HCT116 (cell line): Measurements from ENCODE around the gene CFAP410. TPM values are rescaled to one million over a fixed set of nuclear protein-coding genes. Genes with fewer than 3 reads are reported as not detected.

Source experiments
- ATAC-seq: fragments of 200-7000 bp; cut with Tn5 transposase; 2 replicates; pipeline ENCODE4 v1.9.1; 2020; ENCODE audit warnings: mild to moderate bottlenecking, moderate library complexity
- BruUV-seq: library from RNA; stranded (reverse); fragments of 400-500 nt; replicated peaks from 2 replicates; lab custom pipeline; 2021; lab: Mats Ljungman, UMichigan
- CTCF ChIA-PET: fragments of 300-600 bp; sonication (Branson Sonifier 250); formaldehyde crosslinking; loops from one replicate; lab custom pipeline; 2021; ENCODE audit warnings: antibody characterized with exemption; lab: Charles Lee
- POLR2A ChIA-PET: fragments of 300-600, 350-600 bp; sonication (Branson Sonifier 250); formaldehyde crosslinking; loops from one replicate; lab custom pipeline; 2021; ENCODE audit warnings: antibody characterized with exemption; lab: Charles Lee
- RAD21 ChIA-PET, 2 experiments: fragments of 300-600 bp; sonication (Branson Sonifier 250); formaldehyde crosslinking; loops; one replicate each; lab custom pipeline; 2023; ENCODE audit warnings: low total read pairs in 2 of 2; ENCODE audit not compliant: uncharacterized antibody in 2 of 2, unreplicated experiment in 2 of 2, low non-redundant PET in 1 of 2; lab: Charles Lee
- DNase-seq: peaks from one replicate; pipeline ENCODE4 v3.0.0-alpha.2; 2010; ENCODE audit warnings: low read depth, low spot score
- H2AFZ ChIP-seq: fragments of 200-600 bp; shearing (Covaris generic), sonication (generic); 2 replicates; pipeline ENCODE4 v1.6.1; 2017; ENCODE audit warnings: low read depth, mixed run types, mixed read lengths, antibody characterized with exemption, low read length; ENCODE audit not compliant: poor library complexity, severe bottlenecking
- H3K27ac ChIP-seq: 2 replicates; pipeline ENCODE4 v1.5.1; 2012; ENCODE audit warnings: low read depth, low read length
- H3K27me3 ChIP-seq: fragments of 200-600 bp; sonication (generic); 2 replicates; pipeline ENCODE4 v1.6.1; 2016; ENCODE audit warnings: mixed run types, low read length, mixed read lengths; ENCODE audit not compliant: insufficient read depth
- H3K36me3 ChIP-seq, 2 experiments: fragments of 200-500 bp in 1 of 2; fragments of 200-600 bp in 1 of 2; sonication (Bioruptor generic) in 1 of 2; sonication (generic) in 1 of 2; 2 replicates each; pipeline versions ENCODE4 v1.5.1 to v1.6.1; 2014 to 2016; ENCODE audit warnings: low read length in 2 of 2, inconsistent platforms in 1 of 2, mixed read lengths in 1 of 2, mixed run types in 1 of 2; ENCODE audit not compliant: insufficient read depth in 2 of 2, control insufficient read depth in 1 of 2
- H3K4me1 ChIP-seq, 2 experiments: fragments of 200-600 bp in 1 of 2; sonication (generic) in 1 of 2; 2 replicates each; pipeline versions ENCODE4 v1.5.1 to v1.6.1; 2012 to 2017; ENCODE audit warnings: low read length in 2 of 2, inconsistent platforms in 1 of 2, mild to moderate bottlenecking in 1 of 2, mixed read lengths in 1 of 2, mixed run types in 1 of 2, moderate library complexity in 1 of 2; ENCODE audit not compliant: insufficient read depth in 2 of 2, control insufficient read depth in 1 of 2
- H3K4me2 ChIP-seq: fragments of 200-600 bp; sonication (generic); 2 replicates; pipeline ENCODE4 v1.6.1; 2017; ENCODE audit warnings: mixed run types, low read length, mixed read lengths
- H3K4me3 ChIP-seq, 2 experiments: fragments of 200-600 bp in 1 of 2; sonication (generic) in 1 of 2; replicated peaks in 1 of 2; 2 replicates each; pipeline ENCODE4 v1.5.1; 2011 to 2016; ENCODE audit warnings: low read length in 2 of 2, control low read depth in 1 of 2, low read depth in 1 of 2, mild to moderate bottlenecking in 1 of 2, mixed read lengths in 1 of 2, mixed run types in 1 of 2
- H3K79me2 ChIP-seq: fragments of 200-600 bp; sonication (generic); 2 replicates; pipeline ENCODE4 v1.6.1; 2017; ENCODE audit warnings: mild to moderate bottlenecking, mixed run types, low read length, moderate library complexity, mixed read lengths; ENCODE audit not compliant: insufficient read depth
- H3K9ac ChIP-seq: fragments of 200-600 bp; sonication (generic); 2 replicates; pipeline ENCODE4 v1.6.1; 2016; ENCODE audit warnings: low read length, mixed read lengths
- H3K9me2 ChIP-seq: fragments of 200-600 bp; sonication (generic), shearing (Covaris generic); 2 replicates; pipeline ENCODE4 v1.6.1; 2017; ENCODE audit warnings: mixed run types, mild to moderate bottlenecking, moderate library complexity; ENCODE audit not compliant: insufficient read depth
- H3K9me3 ChIP-seq, 2 experiments: fragments of 200-500 bp in 1 of 2; fragments of 200-600 bp in 1 of 2; sonication (Bioruptor generic) in 1 of 2; sonication (generic) in 1 of 2; 2 replicates each; pipeline ENCODE4 v1.6.1; 2014 to 2017; ENCODE audit warnings: low read length in 2 of 2, mixed read lengths in 2 of 2, inconsistent platforms in 1 of 2, low read depth in 1 of 2, mild to moderate bottlenecking in 1 of 2, mixed run types in 1 of 2, moderate library complexity in 1 of 2; ENCODE audit not compliant: control insufficient read depth in 1 of 2, insufficient read depth in 1 of 2
- H4K20me1 ChIP-seq: fragments of 200-600 bp; sonication (generic), shearing (Covaris generic); 2 replicates; pipeline ENCODE4 v1.6.1; 2017; ENCODE audit warnings: mixed run types, mild to moderate bottlenecking, moderate library complexity; ENCODE audit not compliant: insufficient read depth
- CBX3 ChIP-seq: IDR thresholded peaks from 2 replicates; pipeline ENCODE4 v1.6.1; 2012; ENCODE audit warnings: low read depth
- CEBPB ChIP-seq: IDR thresholded peaks from 2 replicates; pipeline ENCODE4 v1.6.1; 2012; ENCODE audit warnings: low read depth
- EGR1 ChIP-seq: IDR thresholded peaks from 2 replicates; pipeline ENCODE4 v1.6.1; 2012; ENCODE audit warnings: low read depth
- SIN3A ChIP-seq: IDR thresholded peaks from 2 replicates; pipeline ENCODE4 v1.6.1; 2012; ENCODE audit warnings: low read depth
- SP1 ChIP-seq: IDR thresholded peaks from 2 replicates; pipeline ENCODE4 v1.6.1; 2012; ENCODE audit warnings: low read depth
- intact Hi-C: fragments of 100-400 bp; cut with micrococcal nuclease; formaldehyde crosslinking; loops from 2 replicates; pipeline ENCODE4 v1.10.0; 2022
- total RNA-seq: library from RNA; stranded (reverse); gene quantifications from one replicate; pipeline ENCODE4 v1.2.1, GENCODE V29; 2021; ENCODE audit not compliant: unreplicated experiment
- TF ChIP-seq, protein P1 (sequence below): IDR thresholded peaks from 2 replicates; pipeline ENCODE4 v1.6.1; 2011; ENCODE audit warnings: mild to moderate bottlenecking, low read length, moderate library complexity; ENCODE audit not compliant: insufficient replicate concordance; ENCODE audit errors: extremely low read depth
- TF ChIP-seq, protein P2 (sequence below): IDR thresholded peaks from 2 replicates; pipeline ENCODE4 v1.6.1; 2012
- TF ChIP-seq, protein P3 (sequence below), 3 experiments: fragments of 200-600 bp in 1 of 3; sonication (generic) in 1 of 3; IDR thresholded peaks in 2 of 3; conservative IDR thresholded peaks in 1 of 3; 2 replicates each; pipeline ENCODE4 v1.5.1; 2012 to 2017; ENCODE audit warnings: low read depth in 2 of 3, low read length in 2 of 3, antibody characterized with exemption in 1 of 3, borderline replicate concordance in 1 of 3, control low read depth in 1 of 3, mild to moderate bottlenecking in 1 of 3, mixed read lengths in 1 of 3, mixed run types in 1 of 3, moderate library complexity in 1 of 3; ENCODE audit not compliant: insufficient read depth in 1 of 3
- TF ChIP-seq, protein P4 (sequence below): IDR thresholded peaks from 2 replicates; pipeline ENCODE4 v1.6.1; 2012; ENCODE audit warnings: low read depth

CFAP410 gene
- total RNA-seq, 1 experiment from 2014 or later: 15.3 TPM

DNA sequence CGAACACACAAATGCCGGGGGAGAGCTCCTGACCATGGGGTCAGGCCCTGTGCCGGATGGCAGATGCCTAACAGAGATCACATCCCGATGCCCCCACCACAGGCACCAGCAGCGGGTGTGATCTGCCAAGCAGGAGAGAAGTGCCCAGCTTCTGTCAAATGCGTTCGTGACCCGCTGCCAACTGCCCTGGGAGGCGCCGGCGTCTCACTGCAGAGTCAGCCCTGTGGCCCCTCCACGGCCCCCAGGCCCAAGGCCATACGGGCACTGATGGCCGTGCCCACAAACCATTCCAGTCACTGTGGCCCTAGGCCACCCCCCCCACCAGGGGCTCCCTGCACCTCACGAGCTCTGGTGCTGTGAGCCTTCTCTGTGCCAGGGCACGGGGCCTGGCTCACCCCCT, 8.0 kb downstream of the CFAP410 start:
- ChIA-PET RAD21 (no interaction called here), POLR2A (no interaction called here), CTCF (no interaction called here)
- H3K4me1 ChIP-seq: no peaks in the 10 kb centered on the region
- no peak overlapping the region for H3K9ac ChIP-seq
- H3K36me3 ChIP-seq: no peaks in the 10 kb centered on the region
- TF ChIP-seq, protein P1, sequence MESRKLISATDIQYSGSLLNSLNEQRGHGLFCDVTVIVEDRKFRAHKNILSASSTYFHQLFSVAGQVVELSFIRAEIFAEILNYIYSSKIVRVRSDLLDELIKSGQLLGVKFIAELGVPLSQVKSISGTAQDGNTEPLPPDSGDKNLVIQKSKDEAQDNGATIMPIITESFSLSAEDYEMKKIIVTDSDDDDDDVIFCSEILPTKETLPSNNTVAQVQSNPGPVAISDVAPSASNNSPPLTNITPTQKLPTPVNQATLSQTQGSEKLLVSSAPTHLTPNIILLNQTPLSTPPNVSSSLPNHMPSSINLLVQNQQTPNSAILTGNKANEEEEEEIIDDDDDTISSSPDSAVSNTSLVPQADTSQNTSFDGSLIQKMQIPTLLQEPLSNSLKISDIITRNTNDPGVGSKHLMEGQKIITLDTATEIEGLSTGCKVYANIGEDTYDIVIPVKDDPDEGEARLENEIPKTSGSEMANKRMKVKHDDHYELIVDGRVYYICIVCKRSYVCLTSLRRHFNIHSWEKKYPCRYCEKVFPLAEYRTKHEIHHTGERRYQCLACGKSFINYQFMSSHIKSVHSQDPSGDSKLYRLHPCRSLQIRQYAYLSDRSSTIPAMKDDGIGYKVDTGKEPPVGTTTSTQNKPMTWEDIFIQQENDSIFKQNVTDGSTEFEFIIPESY: no peak
- H3K9me2 ChIP-seq: no peaks in the 10 kb centered on the region
- H3K27me3 ChIP-seq: no peaks in the 10 kb centered on the region
- BruUV-seq: no TSS peak
- no peak overlapping the region for H2AFZ ChIP-seq
- H3K9me3 ChIP-seq: no peaks in the 10 kb centered on the region
- no peaks in the 10 kb centered on the region for H3K79me2 ChIP-seq
- intact Hi-C loops: no loop called here
- no peak for ATAC-seq
- DNase-seq: no peak
- no peaks in the 10 kb centered on the region for H4K20me1 ChIP-seq
- H3K4me2 ChIP-seq: no peak overlapping the region
- H3K4me3 ChIP-seq: no peak overlapping the region
- H3K27ac ChIP-seq: no peak overlapping the region

DNA sequence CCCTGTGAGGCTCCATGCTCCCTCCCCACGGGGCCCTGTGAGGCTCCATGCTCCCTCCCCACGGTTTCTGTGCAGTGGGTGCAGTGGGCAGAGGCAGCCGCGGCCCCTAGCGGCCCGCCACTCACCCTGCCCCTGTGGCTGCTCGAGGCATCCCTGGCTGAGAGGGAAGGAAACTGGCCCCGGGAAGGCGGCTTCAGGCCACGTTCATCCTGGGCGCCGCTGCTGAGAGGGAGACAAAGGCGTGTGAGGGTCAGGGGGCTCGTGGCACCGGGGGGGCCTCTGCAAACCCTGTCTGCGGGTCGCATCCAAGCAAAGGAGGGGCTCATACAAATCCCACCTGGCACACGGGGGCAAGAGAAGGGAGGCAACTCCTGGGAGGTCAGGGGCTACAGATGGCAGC, 8.5 kb downstream of the CFAP410 start:
- no peak for DNase-seq
- CTCF ChIA-PET: no interaction called here
- no peak overlapping the region for H2AFZ ChIP-seq
- no peaks in the 10 kb centered on the region for H3K79me2 ChIP-seq
- no peaks in the 10 kb centered on the region for H4K20me1 ChIP-seq
- RAD21 ChIA-PET: no interaction called here
- no TSS peak for BruUV-seq
- no peak overlapping the region for H3K9ac ChIP-seq
- POLR2A ChIA-PET: no interaction called here
- intact Hi-C loops: no loop called here
- ATAC-seq: no peak
- H3K4me2 ChIP-seq: no peak overlapping the region
- no peak overlapping the region for H3K27ac ChIP-seq
- no peaks in the 10 kb centered on the region for H3K36me3 ChIP-seq
- no peaks in the 10 kb centered on the region for H3K27me3 ChIP-seq
- no peak overlapping the region for H3K4me3 ChIP-seq
- H3K4me1 ChIP-seq: no peaks in the 10 kb centered on the region
- H3K9me3 ChIP-seq: no peaks in the 10 kb centered on the region
- H3K9me2 ChIP-seq: no peaks in the 10 kb centered on the region
- TF ChIP-seq, protein P2, sequence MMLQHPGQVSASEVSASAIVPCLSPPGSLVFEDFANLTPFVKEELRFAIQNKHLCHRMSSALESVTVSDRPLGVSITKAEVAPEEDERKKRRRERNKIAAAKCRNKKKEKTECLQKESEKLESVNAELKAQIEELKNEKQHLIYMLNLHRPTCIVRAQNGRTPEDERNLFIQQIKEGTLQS: no peak
- TF ChIP-seq EGR1 (no peak), CBX3 (no peak), CEBPB (no peak), SIN3A (no peak), SP1 (no peak)
- TF ChIP-seq, protein P3, sequence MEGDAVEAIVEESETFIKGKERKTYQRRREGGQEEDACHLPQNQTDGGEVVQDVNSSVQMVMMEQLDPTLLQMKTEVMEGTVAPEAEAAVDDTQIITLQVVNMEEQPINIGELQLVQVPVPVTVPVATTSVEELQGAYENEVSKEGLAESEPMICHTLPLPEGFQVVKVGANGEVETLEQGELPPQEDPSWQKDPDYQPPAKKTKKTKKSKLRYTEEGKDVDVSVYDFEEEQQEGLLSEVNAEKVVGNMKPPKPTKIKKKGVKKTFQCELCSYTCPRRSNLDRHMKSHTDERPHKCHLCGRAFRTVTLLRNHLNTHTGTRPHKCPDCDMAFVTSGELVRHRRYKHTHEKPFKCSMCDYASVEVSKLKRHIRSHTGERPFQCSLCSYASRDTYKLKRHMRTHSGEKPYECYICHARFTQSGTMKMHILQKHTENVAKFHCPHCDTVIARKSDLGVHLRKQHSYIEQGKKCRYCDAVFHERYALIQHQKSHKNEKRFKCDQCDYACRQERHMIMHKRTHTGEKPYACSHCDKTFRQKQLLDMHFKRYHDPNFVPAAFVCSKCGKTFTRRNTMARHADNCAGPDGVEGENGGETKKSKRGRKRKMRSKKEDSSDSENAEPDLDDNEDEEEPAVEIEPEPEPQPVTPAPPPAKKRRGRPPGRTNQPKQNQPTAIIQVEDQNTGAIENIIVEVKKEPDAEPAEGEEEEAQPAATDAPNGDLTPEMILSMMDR (IDR thresholded peaks at IDR 0.05 in 2 of 3, conservative IDR thresholded peaks at IDR 0.05 in 1 of 3; ENCODE audit: borderline replicate concordance in 1 of 3, insufficient read depth in 1 of 3, low read depth in 2 of 3, low read length in 2 of 3): no peak
- TF ChIP-seq, protein P1: no peak
- TF ChIP-seq, protein P4, sequence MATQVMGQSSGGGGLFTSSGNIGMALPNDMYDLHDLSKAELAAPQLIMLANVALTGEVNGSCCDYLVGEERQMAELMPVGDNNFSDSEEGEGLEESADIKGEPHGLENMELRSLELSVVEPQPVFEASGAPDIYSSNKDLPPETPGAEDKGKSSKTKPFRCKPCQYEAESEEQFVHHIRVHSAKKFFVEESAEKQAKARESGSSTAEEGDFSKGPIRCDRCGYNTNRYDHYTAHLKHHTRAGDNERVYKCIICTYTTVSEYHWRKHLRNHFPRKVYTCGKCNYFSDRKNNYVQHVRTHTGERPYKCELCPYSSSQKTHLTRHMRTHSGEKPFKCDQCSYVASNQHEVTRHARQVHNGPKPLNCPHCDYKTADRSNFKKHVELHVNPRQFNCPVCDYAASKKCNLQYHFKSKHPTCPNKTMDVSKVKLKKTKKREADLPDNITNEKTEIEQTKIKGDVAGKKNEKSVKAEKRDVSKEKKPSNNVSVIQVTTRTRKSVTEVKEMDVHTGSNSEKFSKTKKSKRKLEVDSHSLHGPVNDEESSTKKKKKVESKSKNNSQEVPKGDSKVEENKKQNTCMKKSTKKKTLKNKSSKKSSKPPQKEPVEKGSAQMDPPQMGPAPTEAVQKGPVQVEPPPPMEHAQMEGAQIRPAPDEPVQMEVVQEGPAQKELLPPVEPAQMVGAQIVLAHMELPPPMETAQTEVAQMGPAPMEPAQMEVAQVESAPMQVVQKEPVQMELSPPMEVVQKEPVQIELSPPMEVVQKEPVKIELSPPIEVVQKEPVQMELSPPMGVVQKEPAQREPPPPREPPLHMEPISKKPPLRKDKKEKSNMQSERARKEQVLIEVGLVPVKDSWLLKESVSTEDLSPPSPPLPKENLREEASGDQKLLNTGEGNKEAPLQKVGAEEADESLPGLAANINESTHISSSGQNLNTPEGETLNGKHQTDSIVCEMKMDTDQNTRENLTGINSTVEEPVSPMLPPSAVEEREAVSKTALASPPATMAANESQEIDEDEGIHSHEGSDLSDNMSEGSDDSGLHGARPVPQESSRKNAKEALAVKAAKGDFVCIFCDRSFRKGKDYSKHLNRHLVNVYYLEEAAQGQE: no peak
